Uterus (tissue), 2 donors: ENCODE results near the gene HOMEZ.

Experiments
- CTCF ChIP-seq, 4 experiments: fragments of 200-600 bp in 2 of 4; fragments of 450-650 bp in 2 of 4; sonication (generic) in 2 of 4; IDR thresholded peaks; one replicate each; pipeline ENCODE4 v1.5.1; 2016 to 2019; ENCODE audit warnings: antibody characterized with exemption in 4 of 4, mild to moderate bottlenecking in 2 of 4, moderate library complexity in 1 of 4
- POLR2A ChIP-seq, 2 donors: fragments of 450-650 bp; IDR thresholded peaks; one replicate each; pipeline ENCODE4 v1.6.1; 2016; ENCODE audit warnings: antibody characterized with exemption in 2 of 2, mild to moderate bottlenecking in 1 of 2, moderate library complexity in 1 of 2

GRCh38 chr14:23307687-23308644 lies 22.0 kb upstream of the HOMEZ start:
- no peak for TF ChIP-seq CTCF (IDR thresholded peaks at IDR 0.05)
- no peak for TF ChIP-seq POLR2A (IDR thresholded peaks at IDR 0.05)
